GM12891 (cell line): ENCODE results near the gene MDH1B. TPM values are rescaled to one million over a fixed set of nuclear protein-coding genes. Genes with fewer than 3 reads are reported as not detected.
A peak's percentile ranks its signal among the peaks of the same experiment; 100 is the strongest.
"Not testable (repeated sequence)": the region's sequence is repeated elsewhere in the genome, so short reads cannot be mapped to it uniquely, and the experiment has no call there.

ENCODE experiments used
- DNase-seq: peaks from one replicate; pipeline ENCODE4 v3.0.0; 2011; ENCODE audit warnings: low spot score; ENCODE audit not compliant: insufficient read length
- FAIRE-seq: peaks from 2 replicates; lab custom pipeline; 2011; peaks lifted over from hg19 to GRCh38; lab: Jason Lieb, UNC
- PAX5 ChIP-seq: IDR thresholded peaks from 2 replicates; pipeline ENCODE4 v1.6.1; 2011; ENCODE audit warnings: low read length, moderate library complexity, mild to moderate bottlenecking; ENCODE audit not compliant: insufficient read depth, severe bottlenecking
- POLR2A ChIP-seq: IDR thresholded peaks from 2 replicates; pipeline ENCODE4 v1.6.1; 2011; ENCODE audit warnings: low read depth, low read length, control low read depth
- POLR2AphosphoS5 ChIP-seq: IDR thresholded peaks from 2 replicates; pipeline ENCODE4 v1.6.1; 2011; ENCODE audit warnings: low read depth, low read length, control low read depth
- POU2F2 ChIP-seq: IDR thresholded peaks from 2 replicates; pipeline ENCODE4 v1.6.1; 2011; ENCODE audit warnings: low read depth, mild to moderate bottlenecking, control low read depth, low read length, moderate library complexity
- SPI1 ChIP-seq: IDR thresholded peaks from 2 replicates; pipeline ENCODE4 v1.6.1; 2011; ENCODE audit warnings: low read depth, low read length, control low read depth
- TAF1 ChIP-seq: IDR thresholded peaks from 2 replicates; pipeline ENCODE4 v1.6.1; 2011; ENCODE audit warnings: low read depth, low read length, control low read depth
- polyA plus RNA-seq: library from polyadenylated mRNA; unstranded; fragments of >200 nt; gene quantifications from one replicate; pipeline ENCODE4 v1.2.1, GENCODE V29; 2012; ENCODE audit warnings: low read depth, missing spikeins, inconsistent platforms; ENCODE audit not compliant: missing spikeins

Gene MDH1B
- 1.4 TPM for polyA plus RNA-seq

- peak; percentile 97 for FAIRE-seq
- peak; percentile 51 for DNase-seq
- TF ChIP-seq POLR2A: peak; percentile 97
- TF ChIP-seq SPI1: no peak
- TF ChIP-seq POLR2AphosphoS5: peak; percentile 95
- TF ChIP-seq TAF1: peak; percentile 96
- TF ChIP-seq PAX5: peak; percentile 45
Measured at GRCh38 chr2:206765242-206766056, at the start of gene MDH1B, which contains the start of gene FASTKD2. TSS of gene MDH1B (minus strand) at chr2:206765328. CDS start at chr2:206765271, 57 bp downstream. TSS of gene FASTKD2 (plus strand) at chr2:206765606. CDS start at chr2:206766694, 1,088 bp downstream.

GRCh38 chr2:206814498-206814897, 49.4 kb upstream of the MDH1B start:
- no peak for DNase-seq
- FAIRE-seq: no peak
- TF ChIP-seq TAF1: no peak
- no peak for TF ChIP-seq POU2F2
- TF ChIP-seq PAX5: no peak
- TF ChIP-seq POLR2A: no peak
- TF ChIP-seq SPI1: no peak
- no peak for TF ChIP-seq POLR2AphosphoS5

DNA sequence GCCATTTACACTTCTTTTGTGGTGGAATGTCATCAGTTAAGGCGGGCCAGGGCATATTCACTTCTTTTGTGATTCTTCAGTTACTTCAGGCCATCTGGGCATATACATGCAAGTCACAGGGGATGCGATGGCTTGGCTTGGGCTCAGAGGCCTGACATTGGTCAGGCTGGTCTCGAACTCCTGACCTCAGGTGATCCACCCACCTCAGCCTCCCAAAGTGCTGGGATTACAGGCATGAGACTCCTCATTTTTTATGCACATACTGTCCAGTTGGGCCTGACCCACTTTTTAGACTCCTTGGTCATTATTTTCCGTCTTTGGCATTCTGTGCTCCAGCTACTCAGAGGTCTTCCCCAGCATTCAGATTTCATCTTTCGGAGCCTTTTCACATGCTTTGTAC, 47.3 kb upstream of the MDH1B start:
- DNase-seq, FAIRE-seq: not testable (repeated sequence)

DNA sequence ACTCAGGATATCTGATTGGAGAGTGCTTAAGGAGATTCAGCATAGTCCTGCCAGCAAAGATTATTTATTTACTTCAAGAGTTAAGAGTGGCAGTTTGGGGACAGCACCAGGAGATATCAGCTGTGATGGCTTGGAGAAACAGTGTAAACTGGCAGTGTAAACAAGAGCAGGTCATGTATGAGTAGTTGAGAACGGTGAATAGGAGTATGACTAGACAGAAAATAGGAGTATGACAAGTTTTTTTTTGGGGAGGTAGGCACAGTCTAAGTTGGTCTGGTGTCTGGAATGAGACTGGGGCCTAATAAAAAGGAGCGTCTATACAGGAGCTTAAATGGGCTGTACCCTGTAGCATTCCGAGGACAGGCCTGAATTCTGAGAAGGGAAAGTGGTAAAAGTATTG, 42.5 kb upstream of the MDH1B start:
- DNase-seq, FAIRE-seq: not testable (repeated sequence)

GRCh38 chr2:206805887-206806607, 40.9 kb upstream of the MDH1B start:
- TF ChIP-seq PAX5 (no peak), TAF1 (no peak), POU2F2 (no peak), POLR2A (no peak), POLR2AphosphoS5 (no peak), SPI1 (no peak)
- DNase-seq (no peak), FAIRE-seq (no peak)

DNA sequence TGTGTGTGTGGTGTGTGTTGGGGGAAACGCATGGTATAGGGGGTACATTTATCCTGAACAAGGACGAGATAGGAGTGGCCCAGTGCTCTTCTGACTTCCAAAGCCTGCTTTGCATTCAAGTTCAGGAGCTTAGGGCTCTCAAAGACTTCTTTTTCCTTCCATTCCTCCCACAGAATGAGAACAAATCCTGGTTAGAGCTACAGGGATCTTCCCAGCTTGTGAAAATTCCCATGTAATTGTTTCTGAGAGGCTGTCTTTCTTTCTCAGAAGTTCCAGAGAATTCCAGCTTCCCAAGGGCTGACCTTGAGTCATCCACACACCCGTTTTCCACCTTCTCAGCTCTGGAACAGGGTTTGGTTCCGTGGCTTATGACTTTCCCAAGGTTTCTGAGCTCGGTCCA, 39.2 kb upstream of the MDH1B start:
- FAIRE-seq (no peak), DNase-seq (no peak)
- TF ChIP-seq POLR2AphosphoS5 (no peak), TAF1 (no peak), PAX5 (no peak), POLR2A (no peak), POU2F2 (no peak), SPI1 (no peak)

- no peak for FAIRE-seq
- TF ChIP-seq POLR2AphosphoS5 (no peak), TAF1 (no peak), POLR2A (no peak), POU2F2 (no peak), SPI1 (no peak), PAX5 (no peak)
- no peak for DNase-seq
Measured at GRCh38 chr2:206802654-206803514, 37.8 kb upstream of the MDH1B start.

DNA sequence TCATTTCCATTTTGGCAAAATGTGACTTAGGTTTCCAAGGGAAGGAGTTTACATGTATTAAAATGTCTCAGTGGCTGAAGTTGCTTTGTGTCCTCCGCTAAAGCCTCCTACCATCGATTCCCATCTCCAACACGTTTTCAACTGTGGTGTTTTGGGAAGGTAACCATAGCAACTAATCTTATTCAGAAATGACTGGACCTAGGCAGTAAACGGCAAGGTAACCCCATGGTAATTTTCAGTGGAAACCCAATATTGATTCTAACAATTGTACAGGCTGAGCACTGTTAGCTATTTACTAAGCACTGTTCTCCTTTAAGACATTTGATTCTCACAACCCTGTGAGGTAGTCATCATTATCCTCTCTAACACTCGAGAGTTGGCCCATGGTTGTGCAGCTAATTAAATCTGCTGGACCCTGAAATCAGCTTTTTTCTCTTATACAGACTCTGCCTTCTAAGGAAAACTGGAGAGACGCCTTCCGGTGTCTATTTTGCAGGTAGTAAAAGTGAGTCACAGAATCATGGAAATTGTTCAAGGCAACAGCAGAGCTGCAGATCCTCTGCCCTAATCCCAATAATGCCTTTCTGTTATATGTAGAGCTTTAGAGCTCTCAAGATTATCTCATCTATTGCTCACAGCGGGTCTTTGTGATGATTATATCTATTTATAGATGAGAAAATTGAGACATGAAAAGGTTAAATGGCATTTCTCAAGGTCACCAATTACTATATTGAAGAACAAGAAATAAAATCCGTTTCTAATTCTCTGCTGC, 36.5 kb upstream of the MDH1B start:
- DNase-seq (no peak), FAIRE-seq (peak; percentile 45)
- TF ChIP-seq POLR2AphosphoS5 (no peak), POU2F2 (no peak), PAX5 (no peak), POLR2A (no peak), SPI1 (no peak), TAF1 (no peak)
